Peyer's patch (tissue), 4 donors: Measurements from ENCODE around the gene SMTNL2.

ENCODE experiments used
- CTCF ChIP-seq, 6 experiments: fragments of 450-650 bp in 4 of 6; fragments of 200-600 bp in 2 of 6; sonication (generic) in 1 of 6; IDR thresholded peaks; one replicate each; pipeline ENCODE4 v1.5.1; 2017 to 2019; ENCODE audit warnings: antibody characterized with exemption in 6 of 6, mild to moderate bottlenecking in 3 of 6, moderate library complexity in 1 of 6
- POLR2A ChIP-seq, 2 donors: fragments of 450-650 bp; IDR thresholded peaks; one replicate each; pipeline ENCODE4 v1.5.1; 2017; ENCODE audit warnings: antibody characterized with exemption in 2 of 2, mild to moderate bottlenecking in 2 of 2, moderate library complexity in 2 of 2

- TF ChIP-seq CTCF (IDR thresholded peaks at IDR 0.05): no peak
- no peak for TF ChIP-seq POLR2A (IDR thresholded peaks at IDR 0.05)
Observed at GRCh38 chr17:4641297-4642195, 57.2 kb downstream of the SMTNL2 start, which contains the start of gene ALOX15.
